T-cell (primary cell): ENCODE data around the gene PPP3R2. TPM values are rescaled to one million over a fixed set of nuclear protein-coding genes. Genes with fewer than 3 reads are reported as not detected.

Experiments used
- ATAC-seq, 4 experiments: fragments of 200-7000 bp in 3 of 4; fragments of 150-1000 bp in 1 of 4; cut with Tn5 transposase; replicated peaks in 1 of 4; 1 replicate in 3 of 4; 2 replicates in 1 of 4; pipeline ENCODE4 v1.10.0; 2021; ENCODE audit warnings: moderate library complexity in 3 of 4, mild to moderate bottlenecking in 2 of 4, moderate number of reproducible peaks in 1 of 4
- CTCF ChIA-PET, 2 donors: fragments of 300-600 bp; sonication (Branson Sonifier 250); formaldehyde crosslinking; loops; one replicate each; lab custom pipeline; 2022; ENCODE audit warnings: antibody characterized with exemption in 2 of 2; lab: Charles Lee
- POLR2A ChIA-PET, 2 donors: fragments of 300-600 bp; sonication (Branson Sonifier 250); formaldehyde crosslinking; loops; one replicate each; lab custom pipeline; 2022; ENCODE audit warnings: antibody characterized with exemption in 2 of 2; lab: Charles Lee
- DNase-seq, 35 experiments: peaks; one replicate each; pipeline versions ENCODE4 v3.0.0 to v3.0.0-alpha.2; 2013 to 2023
- H3K27ac ChIP-seq: one replicate; pipeline ENCODE4 v1.5.1; 2013; ENCODE audit warnings: low read length
- H3K27me3 ChIP-seq, 2 experiments: replicated peaks in 1 of 2; 1 replicate in 1 of 2; 2 replicates in 1 of 2; pipeline versions ENCODE4 v1.6.1 to v1.7.0; 2013; ENCODE audit warnings: low read length in 1 of 2, mixed read lengths in 1 of 2; ENCODE audit not compliant: control insufficient read depth in 2 of 2, insufficient read depth in 2 of 2; ENCODE audit errors: extremely low read depth in 1 of 2
- H3K36me3 ChIP-seq, 2 donors: 1 replicate in 1 of 2; 2 replicates in 1 of 2; pipeline versions ENCODE4 v1.6.1 to v1.7.0; 2013; ENCODE audit warnings: low read length in 1 of 2; ENCODE audit not compliant: control insufficient read depth in 2 of 2, insufficient read depth in 1 of 2; ENCODE audit errors: extremely low read depth in 1 of 2
- H3K4me1 ChIP-seq, 2 experiments: 1 replicate in 1 of 2; 2 replicates in 1 of 2; pipeline versions ENCODE4 v1.6.1 to v1.7.0; 2013; ENCODE audit warnings: low read length in 2 of 2, mixed read lengths in 1 of 2; ENCODE audit not compliant: insufficient read depth in 2 of 2, control insufficient read depth in 1 of 2; ENCODE audit errors: extremely low read depth in 1 of 2
- H3K4me3 ChIP-seq, 2 donors: 1 replicate in 1 of 2; 2 replicates in 1 of 2; pipeline versions ENCODE4 v1.5.1 to v1.7.0; 2013; ENCODE audit warnings: mild to moderate bottlenecking in 2 of 2, low read length in 1 of 2, moderate library complexity in 1 of 2; ENCODE audit not compliant: control insufficient read depth in 1 of 2; ENCODE audit errors: extremely low read depth in 1 of 2
- H3K9me3 ChIP-seq: 2 replicates; pipeline ENCODE4 v1.7.0; 2013
- H3K27ac Mint-ChIP-seq, 2 donors: one replicate each; pipeline ENCODE4 v1.8.0; 2020 to 2021; ENCODE audit warnings: mild to moderate bottlenecking in 2 of 2, mixed read lengths in 2 of 2
- H3K27me3 Mint-ChIP-seq, 2 donors: one replicate each; pipeline ENCODE4 v1.8.0; 2021 to 2022; ENCODE audit warnings: mixed read lengths in 2 of 2
- H3K36me3 Mint-ChIP-seq: one replicate; pipeline ENCODE4 v1.8.0; 2021; ENCODE audit warnings: mixed read lengths
- H3K4me1 Mint-ChIP-seq, 3 donors: one replicate each; pipeline ENCODE4 v1.8.0; 2020 to 2022; ENCODE audit warnings: mixed read lengths in 3 of 3, mild to moderate bottlenecking in 1 of 3
- H3K4me3 Mint-ChIP-seq, 3 donors: one replicate each; pipeline ENCODE4 v1.8.0; 2020 to 2022; ENCODE audit warnings: mild to moderate bottlenecking in 3 of 3, mixed read lengths in 3 of 3, moderate library complexity in 3 of 3
- H3K9me3 Mint-ChIP-seq, 3 donors: one replicate each; pipeline ENCODE4 v1.8.0; 2020 to 2022; ENCODE audit warnings: mixed read lengths in 3 of 3
- WGBS: methylation state at CpG from one replicate; pipeline ENCODE4 v1.1.5; 2013; ENCODE audit warnings: missing lambda C conversion rate; ENCODE audit not compliant: insufficient coverage; 5-methylcytosine and 5-hydroxymethylcytosine counted together
- total RNA-seq, 35 experiments: library from RNA in 6 of 35; stranded (reverse) in 6 of 35; fragments of 120-200 nt in 1 of 35; gene quantifications; one replicate each; pipeline versions ENCODE4 v1.2.1 to v1.2.4 and lab custom pipeline; 2013 to 2026

The PPP3R2 gene
- total RNA-seq, 5 donors from 2014 or later (not counting 1 experiment from before 2014, with no cell fraction given) = not detected

GRCh38 chr9:101585740-101586139, 9.0 kb downstream of the PPP3R2 start:
- Histone ChIP-seq H3K36me3 (no peaks in the 10 kb centered on the region), H3K4me1 (no peaks in the 10 kb centered on the region), H3K27ac (no peak overlapping the region), H3K27me3 (no peaks in the 10 kb centered on the region), H3K4me3 (no peak overlapping the region), H3K9me3 (no peaks in the 10 kb centered on the region)
- H3K27me3 Mint-ChIP-seq = no peaks in the 10 kb centered on the region
- no peak for DNase-seq
- CTCF ChIA-PET = no interaction called here
- H3K36me3 Mint-ChIP-seq = no peaks in the 10 kb centered on the region
- H3K4me3 Mint-ChIP-seq = no peak overlapping the region
- H3K9me3 Mint-ChIP-seq = peaks cover 0 to 6% (median 0%) of the 10 kb centered on the region in 3 donors
- POLR2A ChIA-PET = no interaction called here
- ATAC-seq = no peak
- no peak overlapping the region for H3K27ac Mint-ChIP-seq
- WGBS = 50% methylated on average over 2 of the region's 3 CpGs
- H3K4me1 Mint-ChIP-seq = peaks cover 0 to 5% (median 2%) of the 10 kb centered on the region in 3 donors

- no CpG with 5 or more reads among the region's 1 CpG for WGBS
- no peaks in the 10 kb centered on the region for H3K36me3 ChIP-seq
- no peaks in the 10 kb centered on the region for H3K27me3 ChIP-seq
- no peak overlapping the region for H3K4me3 ChIP-seq
- Mint-ChIP-seq H3K27ac (no peak overlapping the region), H3K27me3 (no peaks in the 10 kb centered on the region), H3K4me3 (no peak overlapping the region), H3K9me3 (peaks cover 0 to 6% (median 0%) of the 10 kb centered on the region in 3 donors), H3K36me3 (no peaks in the 10 kb centered on the region), H3K4me1 (peaks cover 0 to 5% (median 2%) of the 10 kb centered on the region in 3 donors)
- no peak overlapping the region for H3K27ac ChIP-seq
- ChIA-PET POLR2A (no interaction called here), CTCF (no interaction called here)
- H3K9me3 ChIP-seq = no peaks in the 10 kb centered on the region
- DNase-seq (no peak), ATAC-seq (no peak)
- no peaks in the 10 kb centered on the region for H3K4me1 ChIP-seq
Measured at GRCh38 chr9:101582553-101582952, 12.2 kb downstream of the PPP3R2 start.

DNA sequence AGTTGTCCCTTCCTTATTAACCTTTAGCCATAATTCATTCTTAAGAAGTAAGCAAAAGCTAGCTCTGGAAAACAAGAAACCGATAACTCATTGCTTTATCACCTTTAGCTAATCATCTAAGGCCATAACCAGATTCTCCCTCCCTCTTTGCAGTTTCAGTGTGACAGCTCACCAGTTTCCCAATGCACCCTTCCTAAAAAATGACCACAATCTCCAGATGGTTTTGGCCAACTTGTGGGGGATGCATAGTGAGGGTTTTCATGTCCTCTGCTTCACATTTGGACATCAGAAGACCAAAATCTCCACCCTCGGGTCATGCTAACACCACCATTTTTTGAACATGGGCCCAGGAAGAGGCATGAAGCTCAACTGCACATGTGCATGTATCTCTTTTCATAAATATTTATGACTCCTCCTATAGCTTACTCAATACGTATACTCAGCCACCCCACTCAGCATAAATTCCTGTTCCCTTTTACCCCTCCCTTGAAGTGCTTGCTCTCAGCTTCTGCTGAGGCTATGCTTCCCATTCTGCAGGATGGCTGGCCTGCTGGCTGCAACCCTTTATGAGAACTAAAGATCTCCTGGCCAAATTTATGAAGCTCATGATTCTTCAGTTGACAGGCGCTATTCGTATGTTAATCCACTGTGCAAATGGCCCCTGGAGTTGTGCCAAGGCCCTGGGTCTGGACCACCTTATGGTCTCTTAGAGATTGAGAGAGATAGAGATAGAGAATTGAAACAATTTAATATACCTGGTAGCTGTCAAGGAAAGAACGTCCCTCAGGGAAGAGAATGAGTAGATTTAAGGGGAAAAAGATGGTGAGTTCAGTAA, 14.8 kb downstream of the PPP3R2 start:
- Histone ChIP-seq H3K27ac (no peak overlapping the region), H3K27me3 (no peaks in the 10 kb centered on the region), H3K36me3 (no peaks in the 10 kb centered on the region), H3K4me1 (no peaks in the 10 kb centered on the region), H3K4me3 (no peak overlapping the region), H3K9me3 (no peaks in the 10 kb centered on the region)
- ATAC-seq (no peak), DNase-seq (no peak)
- Mint-ChIP-seq H3K9me3 (no peaks in the 10 kb centered on the region), H3K36me3 (no peaks in the 10 kb centered on the region), H3K27me3 (no peaks in the 10 kb centered on the region), H3K4me3 (no peak overlapping the region), H3K4me1 (peaks cover 4 to 12% (median 7%) of the 10 kb centered on the region in 3 donors), H3K27ac (no peak overlapping the region)
- ChIA-PET CTCF (interaction anchor here in 1 of 2 donors (1.0 kb wide), 1 partner anchor 22 kb away, joined by 3 read pairs; no protein-coding TSS in a partner anchor), POLR2A (interaction anchor here in 1 of 2 donors (0.5 kb wide), 1 partner anchor 1170 kb away, joined by 15 read pairs; no protein-coding TSS in a partner anchor)
- 81% methylated on average over 3 of the region's 6 CpGs for WGBS

DNA sequence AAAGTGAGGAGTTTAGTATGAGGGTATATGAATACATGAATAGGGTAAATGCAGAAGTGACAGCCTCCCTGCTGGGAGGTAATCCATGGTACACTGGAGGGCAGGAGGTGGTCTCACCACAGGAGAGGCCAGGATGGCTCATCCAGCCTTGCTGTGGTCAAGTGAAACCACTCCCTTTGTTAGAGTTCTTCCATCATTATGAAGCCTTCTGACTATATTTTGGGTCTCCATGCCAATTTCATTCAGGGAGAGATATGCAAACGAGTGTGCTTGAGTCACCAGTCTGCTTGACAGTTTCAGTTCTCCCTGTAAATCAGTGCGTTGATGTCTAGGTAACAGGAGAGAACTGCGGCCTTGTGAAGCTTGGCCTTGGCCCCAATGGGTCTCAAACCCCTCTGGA, 16.4 kb downstream of the PPP3R2 start:
- no peaks in the 10 kb centered on the region for H3K36me3 Mint-ChIP-seq
- no peaks in the 10 kb centered on the region for H3K9me3 Mint-ChIP-seq
- DNase-seq (no peak), ATAC-seq (no peak)
- Histone ChIP-seq H3K36me3 (no peaks in the 10 kb centered on the region), H3K9me3 (no peaks in the 10 kb centered on the region), H3K27me3 (no peaks in the 10 kb centered on the region), H3K27ac (no peak overlapping the region), H3K4me3 (no peak overlapping the region), H3K4me1 (peaks cover 9% of the 10 kb centered on the region in 2 experiments)
- CTCF ChIA-PET = no interaction called here
- no peak overlapping the region for H3K27ac Mint-ChIP-seq
- POLR2A ChIA-PET = no interaction called here
- peaks cover 19 to 28% (median 23%) of the 10 kb centered on the region in 3 donors for H3K4me1 Mint-ChIP-seq
- no peak overlapping the region for H3K4me3 Mint-ChIP-seq
- WGBS = 84% methylated on average over 3 of the region's 3 CpGs
- H3K27me3 Mint-ChIP-seq = no peaks in the 10 kb centered on the region

DNA sequence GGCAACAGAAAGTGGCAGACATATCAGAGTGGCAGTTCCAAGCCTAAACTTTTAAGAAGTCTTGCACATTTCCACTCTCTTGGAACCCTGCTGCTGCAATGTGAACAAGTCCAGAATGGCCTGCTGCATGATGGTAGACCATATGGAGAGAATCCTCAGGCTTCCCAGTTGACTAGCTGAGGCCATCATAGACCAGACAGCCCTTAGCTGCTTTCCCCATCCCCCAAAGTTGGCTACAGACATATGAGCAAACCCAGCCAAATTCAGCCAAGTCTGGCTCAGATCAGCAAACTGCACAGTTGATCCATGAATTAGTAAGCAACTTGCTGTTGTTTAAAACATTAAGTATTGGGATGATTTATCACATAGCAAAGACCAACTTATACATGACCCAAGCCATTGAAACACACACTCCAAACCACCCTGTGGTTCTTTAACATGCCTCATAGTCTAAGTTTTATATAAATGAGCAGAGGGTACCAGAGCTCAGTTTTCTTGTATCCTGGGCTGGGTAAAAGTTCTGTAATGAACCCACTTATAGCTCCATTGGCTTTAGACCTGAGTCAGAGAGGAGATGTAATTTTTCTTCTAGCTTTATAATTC, 19.9 kb downstream of the PPP3R2 start:
- peak overlapping the region; percentile 93 to 94 for H3K27ac Mint-ChIP-seq
- no peak overlapping the region for H3K4me3 Mint-ChIP-seq
- H3K4me1 Mint-ChIP-seq = peaks cover 55 to 63% (median 58%) of the 10 kb centered on the region in 3 donors
- Histone ChIP-seq H3K36me3 (no peaks in the 10 kb centered on the region), H3K9me3 (no peaks in the 10 kb centered on the region), H3K27ac (no peak overlapping the region), H3K4me3 (no peak overlapping the region), H3K27me3 (no peaks in the 10 kb centered on the region), H3K4me1 (peaks cover 42 to 43% of the 10 kb centered on the region in 2 experiments)
- POLR2A ChIA-PET = no interaction called here
- CTCF ChIA-PET = interaction anchor here in 1 of 2 donors (0.5 kb wide), 1 partner anchor 9 kb away, joined by 3 read pairs; no protein-coding TSS in a partner anchor
- ATAC-seq = no peak
- no peak for DNase-seq
- no peaks in the 10 kb centered on the region for H3K9me3 Mint-ChIP-seq
- H3K27me3 Mint-ChIP-seq = no peaks in the 10 kb centered on the region
- H3K36me3 Mint-ChIP-seq = no peaks in the 10 kb centered on the region

- H3K36me3 ChIP-seq = no peaks in the 10 kb centered on the region
- ChIA-PET CTCF (interaction anchor here in 1 of 2 donors (0.6 kb wide), 1 partner anchor 43 kb away, joined by 6 read pairs; no protein-coding TSS in a partner anchor), POLR2A (no interaction called here)
- peaks cover 77 to 86% (median 82%) of the 10 kb centered on the region in 3 donors for H3K4me1 Mint-ChIP-seq
- DNase-seq = peak in 1 of 35 experiments; percentile 25
- ATAC-seq = no peak
- H3K4me3 ChIP-seq = no peak overlapping the region
- WGBS = 0% methylated on average over 1 of the region's 2 CpGs
- no peaks in the 10 kb centered on the region for H3K9me3 ChIP-seq
- peak overlapping the region in 1 of 3 donors; percentile 73 for H3K4me3 Mint-ChIP-seq
- H3K27ac Mint-ChIP-seq = peak overlapping the region; percentile 93 to 94
- no peaks in the 10 kb centered on the region for H3K27me3 ChIP-seq
- no peaks in the 10 kb centered on the region for H3K27me3 Mint-ChIP-seq
- no peaks in the 10 kb centered on the region for H3K9me3 Mint-ChIP-seq
- peaks cover 51 to 56% of the 10 kb centered on the region in 2 experiments for H3K4me1 ChIP-seq
- peaks cover under 1% of the 10 kb centered on the region for H3K36me3 Mint-ChIP-seq
- H3K27ac ChIP-seq = no peak overlapping the region
Measured at GRCh38 chr9:101572316-101572715, 22.5 kb downstream of the PPP3R2 start.
